Activated CD4-positive, alpha-beta T cell treated with anti-CD3 and anti-CD28 coated beads for 24 hours (primary cell): ENCODE results near the gene ZBTB47.

Experiments
- DNase-seq, 2 donors: peaks; one replicate each; pipeline ENCODE4 v3.0.0-alpha.2; 2020; ENCODE audit warnings: low read depth in 2 of 2

ZBTB47 gene

DNA sequence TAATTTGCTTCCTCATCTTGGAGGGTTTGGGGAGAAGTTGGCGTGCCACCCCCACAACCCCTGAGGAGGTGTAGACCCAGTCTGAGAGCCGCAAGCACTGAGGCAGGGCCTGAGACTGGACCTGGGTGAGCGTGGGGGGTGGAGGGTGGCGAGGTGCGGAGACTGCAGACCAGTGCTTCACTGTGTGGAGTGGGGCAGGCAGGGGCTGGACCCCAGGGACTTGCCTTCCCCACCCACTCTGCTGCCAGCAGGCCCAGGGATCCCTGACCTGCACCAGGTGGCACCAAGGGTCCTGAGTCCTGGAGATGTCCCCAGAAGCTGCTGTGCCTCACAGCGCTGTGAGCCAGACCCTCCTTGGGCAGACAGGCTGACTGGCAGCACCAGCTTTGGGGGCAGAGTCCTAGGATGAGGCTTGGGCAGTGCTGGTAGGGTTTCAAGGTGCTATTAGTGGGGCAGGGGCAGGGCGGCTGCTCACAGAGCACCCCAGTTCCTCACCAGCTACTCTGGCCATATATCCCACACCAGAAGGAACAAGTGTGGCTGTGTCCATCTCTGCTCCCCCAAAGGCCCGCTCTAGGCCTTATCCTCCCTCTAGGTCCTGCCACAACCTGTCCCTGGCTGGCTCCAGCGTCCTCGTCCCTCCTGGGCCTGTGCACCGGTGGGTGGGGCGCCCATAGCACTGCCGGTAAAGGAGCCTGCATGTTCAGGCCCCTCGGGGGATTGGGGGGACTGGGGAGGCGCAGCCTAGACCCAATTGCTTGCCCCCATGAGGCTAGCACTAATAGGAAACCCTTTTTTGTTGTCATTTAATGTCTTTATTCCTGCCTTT, 11.8 kb downstream of the ZBTB47 start:
- DNase-seq, result no peak

DNA sequence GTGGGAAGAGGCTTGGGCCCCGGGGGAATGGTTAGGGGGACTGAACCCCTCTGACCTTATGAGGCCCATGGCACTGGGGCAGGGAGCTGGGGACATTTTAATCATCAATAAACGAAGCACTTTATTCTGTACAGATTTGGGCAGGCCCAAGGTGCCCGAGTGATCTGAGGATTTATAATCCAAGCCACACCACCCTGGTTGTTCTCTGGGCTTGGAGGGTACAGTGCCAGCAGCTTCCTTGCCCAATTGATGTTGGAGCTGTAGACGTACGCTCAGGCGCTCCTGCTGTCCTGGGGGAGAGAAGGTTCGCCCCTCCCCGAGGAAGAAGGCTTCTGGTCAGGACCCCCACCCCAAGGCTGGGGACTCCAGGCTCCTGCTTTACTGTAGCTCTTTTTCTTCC, 12.5 kb downstream of the ZBTB47 start:
- DNase-seq, result no peak

DNA sequence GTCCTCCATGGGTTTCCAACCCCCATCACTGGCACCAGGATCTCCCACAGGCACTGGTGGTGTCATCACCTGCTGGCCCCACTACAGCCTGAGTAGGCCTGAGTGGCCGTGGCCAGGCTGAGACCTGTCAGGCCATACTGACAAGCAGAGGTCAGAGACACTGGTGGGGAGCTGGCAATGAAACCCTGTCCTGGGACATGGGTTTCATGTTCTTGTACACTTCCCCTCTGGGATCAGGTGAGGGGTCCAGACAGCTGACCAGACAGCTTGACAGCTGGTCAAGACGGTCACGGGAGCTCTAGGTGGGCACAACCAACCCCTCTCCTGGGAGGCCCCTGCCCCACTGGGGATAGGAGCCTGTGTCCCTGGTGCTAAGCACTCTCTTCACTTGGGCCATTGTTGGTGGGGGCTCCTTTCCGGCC, 13.1 kb downstream of the ZBTB47 start:
- DNase-seq, result no peak

DNA sequence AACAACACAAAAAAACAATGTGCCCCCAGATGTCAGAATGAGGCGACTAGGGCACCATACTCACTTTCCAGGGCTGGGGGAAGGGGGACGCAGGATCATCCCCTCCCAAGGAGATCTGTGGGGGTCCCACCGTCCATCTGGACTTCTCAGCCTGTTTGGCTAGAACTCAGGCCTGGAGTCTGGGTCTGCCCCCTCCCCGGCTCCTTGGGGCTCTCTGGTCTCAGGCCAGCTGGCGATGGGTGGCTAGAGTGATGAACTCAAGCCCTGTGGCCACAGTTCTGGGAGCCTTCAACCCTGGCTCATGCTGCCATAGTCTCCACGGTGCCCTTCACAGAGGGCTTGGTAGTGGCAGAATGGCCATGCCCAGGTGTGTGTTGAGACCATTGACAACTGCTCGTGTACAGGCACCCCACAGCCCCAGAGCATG, 13.6 kb downstream of the ZBTB47 start:
- DNase-seq, result no peak

DNA sequence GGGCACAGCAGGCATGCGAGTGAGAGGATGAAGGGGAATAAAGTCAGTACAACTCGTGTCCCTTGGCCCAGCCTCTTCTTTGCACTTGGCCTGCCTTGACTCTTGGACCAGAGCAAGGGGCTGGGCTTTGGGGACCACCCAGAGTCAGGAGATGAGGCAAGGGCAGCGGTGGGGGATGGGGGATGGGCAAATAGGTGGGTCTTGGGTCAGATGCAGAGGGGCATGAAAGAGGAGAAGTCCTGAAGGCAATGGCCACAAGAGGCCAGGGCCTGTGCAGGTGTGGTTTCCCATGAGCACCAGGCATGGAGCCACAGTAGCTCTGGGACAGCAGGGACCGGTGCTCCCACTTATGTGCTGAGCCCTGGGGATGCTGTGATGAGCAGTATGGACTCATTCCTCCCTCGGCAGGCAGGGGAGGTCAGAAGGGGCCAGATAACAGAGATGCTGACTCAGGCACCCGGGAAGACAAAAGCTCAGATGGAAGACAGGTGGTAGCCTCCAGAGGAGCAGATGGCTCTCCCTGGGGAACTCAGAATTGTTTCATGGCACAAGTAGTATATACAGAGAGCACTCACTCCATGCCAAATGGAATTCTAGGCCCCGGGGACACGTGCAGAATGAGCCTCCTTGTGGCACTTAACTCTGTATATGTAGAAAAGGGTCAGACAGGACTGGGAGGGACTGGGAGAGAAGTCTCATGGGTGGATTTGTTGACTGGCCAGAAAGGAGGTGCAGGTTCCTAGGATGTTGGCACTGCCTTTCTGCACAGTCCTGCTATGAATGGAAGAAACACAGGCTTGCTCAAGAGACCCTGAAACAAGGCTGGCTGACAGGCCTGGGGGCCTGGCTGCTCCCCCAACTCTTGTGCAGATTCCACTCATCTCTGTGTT, 14.3 kb downstream of the ZBTB47 start:
- DNase-seq, result no peak

DNA sequence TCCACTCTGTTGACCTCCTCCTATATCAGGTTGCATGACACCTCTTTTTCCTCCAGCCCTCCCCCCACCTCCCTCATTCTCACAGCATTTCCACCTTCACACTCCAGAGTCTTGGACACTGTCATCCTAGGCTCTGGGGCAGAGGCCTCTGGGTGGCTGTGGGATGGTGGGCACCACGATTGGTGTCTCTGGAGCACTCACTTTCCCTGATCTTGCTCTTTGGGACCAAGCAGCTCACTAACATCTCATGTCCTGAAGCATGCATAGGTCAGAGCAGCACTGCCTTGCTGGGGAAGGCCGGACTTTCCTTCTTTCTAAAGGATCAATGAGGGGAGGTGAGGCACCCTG, 14.9 kb downstream of the ZBTB47 start:
- DNase-seq, result no peak

DNA sequence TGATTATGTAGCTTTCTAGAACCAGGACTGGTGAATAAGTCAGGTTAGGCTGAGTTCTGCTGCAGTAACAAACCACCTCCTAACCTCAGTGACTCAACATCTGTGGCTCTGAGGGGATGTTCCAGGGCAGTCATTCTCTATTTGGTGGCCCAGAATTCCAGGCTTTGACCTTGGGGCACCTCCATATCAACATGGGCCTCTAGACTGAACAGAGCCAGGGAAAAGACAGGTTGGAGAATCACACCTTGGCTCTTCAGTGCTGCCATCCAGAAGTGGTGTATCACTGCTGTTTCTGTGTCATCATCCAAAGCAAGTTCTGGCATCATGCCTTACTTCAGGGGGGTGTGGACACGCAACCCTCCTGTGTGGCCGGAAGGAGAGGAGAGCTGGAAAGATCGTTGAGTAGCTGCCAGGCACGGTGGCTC, 15.3 kb downstream of the ZBTB47 start:
- no peak for DNase-seq

DNA sequence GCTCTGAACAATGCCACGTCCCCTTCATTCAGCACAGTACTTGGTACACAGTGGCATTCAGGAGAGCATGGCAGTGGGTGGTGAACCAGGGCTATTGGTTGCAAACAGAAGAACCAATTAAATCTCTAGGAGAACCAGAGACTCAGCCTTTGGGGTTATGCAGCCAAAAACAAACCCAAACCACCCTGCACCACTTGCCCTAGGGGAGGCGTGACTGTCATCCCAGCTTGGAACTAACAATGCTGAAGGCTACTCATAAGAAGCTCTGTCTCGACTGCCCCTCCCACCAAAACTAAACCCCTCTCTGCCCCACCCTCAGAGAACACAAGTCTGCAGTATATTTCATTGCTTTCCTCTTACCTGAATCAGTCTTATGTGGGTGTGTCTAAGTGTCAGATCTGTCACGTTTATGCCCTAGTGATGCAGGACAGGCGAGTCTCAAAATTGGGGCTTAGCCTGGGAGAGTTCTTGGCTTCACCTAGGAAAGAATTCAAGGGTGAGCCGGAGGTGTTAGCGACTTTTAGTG, 16.6 kb downstream of the ZBTB47 start:
- DNase-seq, result no peak

DNA sequence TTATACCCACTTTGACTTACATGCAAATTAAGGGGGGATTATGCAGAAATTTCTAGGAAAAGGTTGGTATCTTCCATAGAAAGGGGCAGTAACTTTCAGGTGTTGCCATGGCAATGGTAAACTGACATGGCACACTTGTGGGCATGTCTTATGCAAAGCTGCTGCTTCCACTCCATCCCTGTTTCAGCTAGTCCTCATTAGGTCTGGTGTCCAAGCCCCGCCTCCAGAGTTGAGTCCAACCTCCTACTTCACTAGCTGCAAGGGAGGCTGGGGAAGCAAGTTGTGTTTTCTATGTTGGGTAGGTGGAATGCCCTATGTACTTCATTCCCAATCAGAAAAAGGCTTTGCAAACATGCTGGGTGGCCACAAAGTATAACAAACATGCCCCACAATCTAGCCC, 17.2 kb downstream of the ZBTB47 start:
- DNase-seq, result no peak

DNA sequence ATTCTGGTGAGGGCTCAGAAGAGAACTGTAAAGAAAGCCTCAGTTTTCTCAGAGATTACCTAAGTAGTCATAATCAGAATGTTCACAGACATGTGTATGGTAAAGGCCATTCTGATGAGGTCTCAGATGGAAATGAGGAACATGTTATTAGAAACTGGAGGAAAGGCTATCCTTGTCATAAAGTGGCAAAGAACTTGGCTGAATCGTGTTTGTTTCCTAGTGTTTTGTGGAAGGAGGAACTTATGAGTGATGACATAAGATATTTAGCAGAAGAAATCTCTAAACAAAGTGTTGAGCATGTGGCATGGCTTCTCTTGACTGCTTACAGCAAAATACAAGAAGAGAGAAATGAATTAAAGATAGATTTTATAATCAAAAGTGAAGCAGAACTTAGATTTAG, 19.0 kb downstream of the ZBTB47 start:
- DNase-seq, result no peak

DNA sequence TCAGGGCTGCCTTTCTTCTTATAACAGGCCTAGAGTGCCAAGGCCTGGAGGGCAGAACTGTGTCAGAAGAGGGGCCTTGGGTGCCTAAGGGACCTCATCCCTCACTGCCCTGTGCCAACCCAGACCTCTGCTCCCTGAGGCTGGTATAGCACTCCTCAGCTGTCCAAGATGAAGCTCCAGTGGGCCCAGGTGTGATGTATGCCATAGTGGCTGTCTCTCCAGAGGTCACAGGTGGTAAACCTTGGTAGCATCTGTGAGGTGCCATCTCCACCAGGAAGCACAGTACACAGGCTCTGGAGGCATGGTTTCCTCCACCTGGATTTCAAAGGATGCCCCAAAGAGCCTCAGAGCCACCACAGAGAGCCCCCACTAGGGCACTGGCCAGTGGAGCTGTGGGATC, 19.6 kb downstream of the ZBTB47 start:
- no peak for DNase-seq

DNA sequence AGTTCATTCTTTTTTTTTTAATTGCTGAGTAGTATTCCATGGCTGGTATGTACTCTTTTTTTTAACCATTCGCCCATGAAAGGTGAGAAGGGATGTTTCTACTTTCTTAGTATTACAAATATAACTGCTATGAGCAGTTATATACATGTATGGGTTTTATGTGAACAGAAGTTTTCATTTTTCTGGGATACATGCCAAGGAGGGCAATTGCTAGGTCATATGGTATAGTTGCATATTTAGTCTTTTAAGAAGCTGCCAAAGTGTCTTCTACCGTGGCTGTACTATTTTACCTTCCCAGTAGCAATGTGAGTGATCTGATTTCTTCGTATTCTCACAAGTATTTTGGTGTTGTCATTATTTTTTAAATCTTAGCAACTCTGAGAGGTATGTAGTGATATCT, 20.6 kb downstream of the ZBTB47 start:
- no peak for DNase-seq

DNA sequence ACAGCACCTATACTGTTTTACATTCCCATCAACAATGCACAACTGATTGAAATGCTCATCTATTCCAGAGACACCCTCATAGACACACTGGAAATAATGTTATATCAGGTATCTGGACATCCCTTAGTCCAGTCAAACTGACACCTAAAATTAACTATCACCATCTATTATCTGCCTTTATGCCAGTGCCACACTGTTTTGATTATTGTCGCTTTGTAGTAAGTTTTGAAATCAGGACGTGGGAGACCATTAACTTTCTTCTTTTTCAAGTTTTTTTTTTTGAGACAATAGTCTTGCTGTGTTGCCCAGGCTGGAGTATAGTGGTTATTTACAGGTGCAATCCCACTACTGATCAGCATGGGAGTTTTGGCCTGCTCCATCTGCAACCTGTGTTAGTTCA, 22.4 kb downstream of the ZBTB47 start:
- DNase-seq, result no peak

DNA sequence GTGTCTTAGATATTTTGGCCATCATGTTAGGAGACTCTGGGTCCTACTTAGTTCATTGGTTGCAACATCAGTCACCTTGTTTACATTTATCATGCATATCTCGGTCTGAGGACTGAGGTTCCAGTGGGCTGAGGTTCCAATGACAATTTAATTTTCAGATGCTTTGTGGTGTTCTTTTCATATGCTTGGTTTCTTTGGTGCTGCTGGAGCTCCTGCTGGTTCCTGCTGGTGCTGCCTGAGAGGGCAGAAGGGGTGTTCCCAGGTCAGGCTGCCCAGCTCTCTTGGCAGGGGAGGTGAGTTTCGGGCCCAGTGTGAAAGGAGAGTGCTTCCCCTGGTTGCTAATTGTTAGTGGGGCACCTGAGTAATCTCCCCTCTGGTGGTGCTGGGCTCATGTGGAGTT, 24.9 kb downstream of the ZBTB47 start:
- DNase-seq, result no peak

DNA sequence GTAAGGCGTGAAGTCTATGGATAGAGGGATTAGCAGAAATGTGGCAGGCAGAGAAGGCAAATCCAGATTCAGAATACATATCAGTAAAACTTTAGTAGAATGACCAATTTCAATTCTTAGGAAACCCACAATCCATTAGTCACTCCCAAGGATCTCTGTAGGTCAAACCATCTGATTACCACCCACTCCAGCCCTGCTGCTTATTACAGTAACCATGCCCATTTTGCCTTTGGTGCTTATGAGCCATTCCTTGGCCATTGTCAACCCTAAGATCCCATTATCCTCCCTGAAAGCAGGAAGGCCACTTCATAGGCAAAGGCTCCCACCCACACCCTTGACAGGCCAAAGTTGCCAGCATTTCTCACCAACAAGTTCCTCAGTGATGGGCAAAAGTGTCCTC, 26.8 kb downstream of the ZBTB47 start:
- no peak for DNase-seq

DNA sequence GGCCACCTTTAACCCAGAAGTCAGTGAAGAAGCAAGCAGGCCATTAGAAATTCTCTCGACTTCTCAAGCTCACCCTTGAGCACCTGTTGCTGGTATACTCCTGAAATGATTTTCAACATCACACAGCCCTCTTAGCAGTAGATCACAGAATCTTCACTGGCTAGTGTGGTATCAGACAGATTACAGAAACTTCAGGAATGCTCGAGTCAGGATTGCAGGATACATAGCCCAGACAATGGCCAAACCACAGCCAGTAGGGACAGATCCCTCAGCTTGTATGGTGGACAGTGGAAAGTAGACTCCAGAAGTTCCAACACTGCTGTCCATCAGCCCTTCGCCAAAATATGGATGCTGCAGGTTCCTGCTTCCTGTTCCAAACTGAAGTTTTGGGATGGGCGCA, 27.3 kb downstream of the ZBTB47 start:
- no peak for DNase-seq

DNA sequence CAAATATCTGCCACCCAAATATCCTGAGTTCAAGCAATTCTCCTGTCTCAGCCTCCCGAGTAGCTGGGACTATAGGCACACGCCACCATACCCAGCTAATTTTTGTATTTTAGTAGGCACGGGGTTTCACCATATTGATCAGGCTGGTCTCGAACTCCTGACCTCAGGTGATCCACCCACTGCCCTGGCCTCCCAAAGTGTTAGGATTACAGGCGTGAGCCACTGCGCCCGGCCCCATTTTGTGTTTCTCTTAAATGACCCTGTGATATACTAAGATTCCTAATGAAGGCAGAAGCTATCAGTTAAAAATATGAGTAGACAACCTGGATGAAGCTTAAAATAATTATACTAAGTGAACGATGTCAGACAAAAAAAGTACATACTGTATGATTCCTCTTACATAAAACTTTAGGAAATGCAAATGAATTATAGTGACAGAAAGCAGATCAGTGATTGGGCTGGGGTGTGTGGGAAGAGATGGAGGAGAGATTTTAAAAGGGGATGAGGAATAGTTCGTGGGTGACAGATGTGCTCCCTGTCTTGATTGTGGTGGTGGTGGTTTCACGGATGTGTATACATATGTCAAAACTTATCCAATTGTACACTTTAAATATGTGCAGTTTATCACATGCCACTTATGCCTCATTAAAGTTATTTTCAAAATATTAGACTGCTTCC, 28.0 kb downstream of the ZBTB47 start:
- DNase-seq, result no peak

DNA sequence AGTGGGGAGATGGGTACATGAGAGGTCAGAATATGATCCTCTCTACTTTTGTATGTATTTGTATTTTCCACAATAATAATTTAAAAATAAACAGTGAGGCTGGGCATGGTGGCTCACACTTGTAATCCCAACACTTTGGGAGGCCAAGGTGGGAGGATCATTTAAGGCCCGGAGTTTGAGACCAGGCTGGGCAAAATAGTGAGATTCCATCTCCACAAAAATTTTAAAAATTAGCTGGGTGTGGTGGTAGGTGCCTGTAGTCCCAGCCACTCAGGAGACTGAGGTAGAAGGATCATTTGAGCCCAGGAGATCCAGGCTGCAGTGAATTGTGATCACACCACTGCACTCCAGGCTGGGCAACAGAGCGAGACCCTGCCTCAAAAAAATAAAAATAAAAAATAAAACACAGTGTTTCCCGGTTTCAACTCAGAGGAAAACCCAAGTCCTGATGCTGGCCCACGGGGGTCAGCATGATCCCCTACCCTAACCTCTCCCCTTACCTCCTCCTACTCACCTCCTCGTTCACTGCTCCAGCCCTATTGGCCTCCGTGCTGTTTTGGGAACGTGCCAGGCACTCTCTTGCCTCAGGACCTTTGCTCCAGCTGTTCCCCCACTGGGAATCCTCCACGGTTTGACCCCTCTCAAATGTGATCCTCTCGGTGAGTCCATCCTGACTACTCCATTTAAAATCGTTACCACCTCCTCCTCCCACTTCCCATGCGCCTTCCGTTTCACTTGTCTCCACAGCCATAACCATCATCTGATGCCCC, 29.0 kb downstream of the ZBTB47 start:
- no peak for DNase-seq

DNA sequence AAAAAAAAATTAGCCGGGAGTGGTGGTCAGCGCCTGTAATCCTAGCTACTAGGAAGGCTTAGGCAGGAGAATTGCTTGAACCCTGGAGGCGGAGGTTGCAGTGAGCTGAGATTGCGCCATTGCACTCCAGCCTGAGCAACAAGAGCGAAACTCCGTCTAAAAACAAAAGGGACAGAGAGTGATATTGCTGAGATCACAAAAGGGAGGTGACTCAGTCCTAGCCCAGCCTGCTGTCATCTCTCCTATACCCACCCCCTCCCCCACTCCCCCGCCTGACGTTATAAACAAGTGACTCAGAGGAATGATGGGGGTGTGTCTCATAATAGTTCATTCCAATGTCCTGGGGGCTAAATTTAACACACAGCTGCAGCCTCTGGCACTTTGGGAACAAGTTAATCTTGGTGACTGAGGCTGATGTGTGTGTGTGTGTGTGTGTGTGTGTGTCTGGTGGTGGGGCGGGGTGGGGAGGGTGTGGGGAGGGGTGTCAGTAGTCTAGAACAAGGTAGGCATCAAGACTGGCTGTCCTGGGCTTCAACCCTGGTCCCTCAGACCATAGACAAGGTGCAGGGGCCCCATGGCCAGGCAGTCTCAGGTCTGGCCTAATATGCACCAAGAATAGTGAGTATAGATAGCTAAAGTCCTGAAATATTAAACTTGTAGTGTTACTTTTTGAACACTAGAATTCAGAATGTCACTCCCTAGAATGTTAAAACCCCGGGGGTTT, 30.5 kb downstream of the ZBTB47 start:
- DNase-seq, result peak; percentile 37 to 38

DNA sequence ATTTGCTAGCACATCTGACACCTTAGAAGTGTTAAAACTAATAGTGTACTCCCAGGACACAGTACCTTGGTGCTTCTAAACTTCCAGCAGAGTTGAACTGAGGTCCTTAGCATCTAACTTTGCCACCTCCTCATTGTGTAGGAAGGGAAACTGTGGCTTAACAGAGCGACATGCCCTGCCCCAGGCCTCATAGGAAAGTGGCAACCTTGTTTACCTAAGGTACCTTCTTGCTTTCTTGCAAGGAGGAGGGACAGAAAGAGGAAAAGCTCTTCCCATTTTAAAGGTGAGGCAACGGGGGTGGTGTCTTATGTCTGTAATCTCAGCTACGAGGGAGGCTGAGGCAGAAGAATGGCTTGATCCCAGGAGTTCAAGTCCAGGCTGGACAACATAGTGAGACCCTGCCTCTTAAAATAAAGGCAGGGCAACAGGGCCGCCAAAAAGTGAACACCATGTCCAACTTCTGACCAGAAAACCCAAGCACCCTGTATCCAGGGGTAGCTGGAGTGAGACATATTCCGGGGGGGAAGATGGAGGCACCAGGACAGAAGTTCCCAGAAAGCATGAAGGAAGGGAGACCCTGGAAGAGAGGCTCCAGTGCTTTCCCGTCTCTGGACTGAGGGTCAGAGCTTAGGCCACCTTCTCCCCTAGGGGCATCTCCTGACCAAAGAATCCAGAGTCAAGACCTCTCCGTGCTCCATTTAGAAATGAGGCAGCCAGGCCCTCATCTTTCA, 31.3 kb downstream of the ZBTB47 start:
- DNase-seq, result no peak
